Panc1 (cell line): Measurements from ENCODE around the gene RFPL2. TPM values are rescaled to one million over a fixed set of nuclear protein-coding genes. Genes with fewer than 3 reads are reported as not detected.

Source experiments
- ATAC-seq: fragments of 200-7000 bp; cut with Tn5 transposase; 2 replicates; pipeline ENCODE4 v1.9.1; 2020; ENCODE audit warnings: mild to moderate bottlenecking, moderate library complexity
- BruUV-seq: library from RNA; stranded (reverse); fragments of 400-500 nt; replicated peaks from 2 replicates; lab custom pipeline; 2021; lab: Mats Ljungman, UMichigan
- CTCF ChIA-PET: fragments of 300-600 bp; sonication (Branson Sonifier 250); formaldehyde crosslinking; loops from one replicate; lab custom pipeline; 2022; ENCODE audit warnings: antibody characterized with exemption; lab: Charles Lee
- POLR2A ChIA-PET: fragments of 300-600 bp; sonication (Branson Sonifier 250); formaldehyde crosslinking; loops from one replicate; lab custom pipeline; 2022; ENCODE audit warnings: antibody characterized with exemption; lab: Charles Lee
- DNase-seq: peaks from one replicate; pipeline ENCODE4 v3.0.0-alpha.2; 2010; ENCODE audit warnings: low read depth, low spot score
- H3K27ac ChIP-seq: 2 replicates; pipeline ENCODE4 v1.5.1; 2011; ENCODE audit warnings: mild to moderate bottlenecking, low read length, inconsistent platforms
- H3K27me3 ChIP-seq: fragments of 200-500 bp; sonication (Bioruptor generic); 2 replicates; pipeline ENCODE4 v1.6.0; 2014; ENCODE audit warnings: low read length, inconsistent platforms; ENCODE audit not compliant: control insufficient read depth, insufficient read depth
- H3K36me3 ChIP-seq: fragments of 200-500 bp; sonication (Bioruptor generic); 2 replicates; pipeline ENCODE4 v1.5.1; 2014; ENCODE audit warnings: inconsistent platforms, mild to moderate bottlenecking, low read length, moderate library complexity; ENCODE audit not compliant: control insufficient read depth, insufficient read depth
- H3K4me1 ChIP-seq: 2 replicates; pipeline ENCODE4 v1.5.1; 2011; ENCODE audit warnings: inconsistent platforms, mild to moderate bottlenecking, low read length, moderate library complexity; ENCODE audit not compliant: control insufficient read depth, insufficient read depth
- H3K4me3 ChIP-seq, 2 experiments: 2 replicates each; pipeline ENCODE4 v1.5.1; 2011 to 2012; ENCODE audit warnings: low read depth in 2 of 2, low read length in 2 of 2, mild to moderate bottlenecking in 2 of 2, inconsistent platforms in 1 of 2, moderate library complexity in 1 of 2
- H3K9me3 ChIP-seq: fragments of 200-500 bp; sonication (Bioruptor generic); 2 replicates; pipeline ENCODE4 v1.5.1; 2014; ENCODE audit warnings: low read depth, mild to moderate bottlenecking, inconsistent platforms, low read length, moderate library complexity; ENCODE audit not compliant: control insufficient read depth, insufficient read depth
- CTCF ChIP-seq: fragments of 450-650 bp; IDR thresholded peaks from 2 replicates; pipeline ENCODE4 v1.5.1; 2017; ENCODE audit warnings: mild to moderate bottlenecking
- POLR2AphosphoS5 ChIP-seq: IDR thresholded peaks from 2 replicates; pipeline ENCODE4 v1.6.1; 2012; ENCODE audit warnings: mild to moderate bottlenecking, low read depth, low read length, moderate library complexity
- REST ChIP-seq, 2 experiments: IDR thresholded peaks; 2 replicates each; pipeline ENCODE4 v1.6.1; 2011 to 2012; ENCODE audit warnings: low read depth in 2 of 2, control low read depth in 1 of 2, low read length in 1 of 2, mild to moderate bottlenecking in 1 of 2, moderate library complexity in 1 of 2; ENCODE audit not compliant: insufficient read depth in 1 of 2
- SIN3A ChIP-seq: IDR thresholded peaks from 2 replicates; pipeline ENCODE4 v1.6.1; 2012; ENCODE audit warnings: low read depth, mild to moderate bottlenecking, low read length, moderate library complexity, borderline replicate concordance; ENCODE audit not compliant: insufficient read depth
- TCF7L2 ChIP-seq: IDR thresholded peaks from 2 replicates; pipeline ENCODE4 v1.6.1; 2011; ENCODE audit warnings: mild to moderate bottlenecking, low read depth, low read length, inconsistent platforms
- in situ Hi-C: cut with HindIII; loops from 2 replicates; pipeline ENCODE4 v1.10.0; 2016; ENCODE audit warnings: low sequenced_read_pairs, low pct_unique_long_range_greater_than_20kb
- intact Hi-C: fragments of 100-400 bp; cut with micrococcal nuclease; formaldehyde crosslinking; loops from one replicate; pipeline ENCODE4 v1.10.0; 2022; ENCODE audit not compliant: unreplicated experiment
- total RNA-seq: library from RNA; stranded (reverse); gene quantifications from one replicate; pipeline ENCODE4 v1.2.1, GENCODE V29; 2021; ENCODE audit not compliant: unreplicated experiment

Gene RFPL2
- total RNA-seq, 1 experiment from 2014 or later = not detected

- in situ Hi-C loops (no loop called here), intact Hi-C loops (no loop called here)
- no peak for ATAC-seq
- H3K27ac ChIP-seq = no peak overlapping the region
- no peaks in the 10 kb centered on the region for H3K27me3 ChIP-seq
- BruUV-seq = no TSS peak
- H3K4me1 ChIP-seq = no peaks in the 10 kb centered on the region
- no peak for TF ChIP-seq CTCF
- TF ChIP-seq SIN3A = no peak
- TF ChIP-seq TCF7L2 = no peak
- no peak for TF ChIP-seq REST (IDR thresholded peaks at IDR 0.05; ENCODE audit: insufficient read depth in 1 of 2, low read depth in 2 of 2, low read length in 1 of 2)
- no peak for TF ChIP-seq POLR2AphosphoS5
- CTCF ChIA-PET = interaction anchor here (0.6 to 0.8 kb wide), 2 partner anchors 65 to 346 kb away, joined by 7 to 8 read pairs; no protein-coding TSS in a partner anchor
- H3K36me3 ChIP-seq = no peaks in the 10 kb centered on the region; the same call in 1 of the 2 replicates
- no peak overlapping the region for H3K4me3 ChIP-seq
- H3K9me3 ChIP-seq = no peaks in the 10 kb centered on the region
- POLR2A ChIA-PET = no interaction called here
- DNase-seq = no peak
Measured at GRCh38 chr22:32200752-32201151, 4.1 kb downstream of the RFPL2 start.

- ATAC-seq (no peak), DNase-seq (no peak)
- BruUV-seq = no TSS peak
- Histone ChIP-seq H3K27me3 (no peaks in the 10 kb centered on the region), H3K4me1 (no peaks in the 10 kb centered on the region), H3K36me3 (no peaks in the 10 kb centered on the region), H3K27ac (no peak overlapping the region), H3K9me3 (no peaks in the 10 kb centered on the region), H3K4me3 (no peak overlapping the region)
- in situ Hi-C loops (no loop called here), intact Hi-C loops (no loop called here)
- no peak for TF ChIP-seq CTCF
- TF ChIP-seq TCF7L2 = no peak
- no peak for TF ChIP-seq POLR2AphosphoS5
- TF ChIP-seq REST (IDR thresholded peaks at IDR 0.05; ENCODE audit: insufficient read depth in 1 of 2, low read depth in 2 of 2, low read length in 1 of 2) = no peak
- no peak for TF ChIP-seq SIN3A
- ChIA-PET POLR2A (no interaction called here), CTCF (interaction anchor here (0.6 to 0.8 kb wide), 2 partner anchors 65 to 345 kb away, joined by 7 to 8 read pairs; no protein-coding TSS in a partner anchor)
Measured at GRCh38 chr22:32199961-32200360, 4.9 kb downstream of the RFPL2 start.
